HG03097 (cell line): ENCODE results near the gene ATAD3C.

Experiments used
- ATAC-seq: cut with Tn5 transposase; IDR thresholded peaks from one replicate; pipeline ENCODE4 v1.9.1; 2021; ENCODE audit not compliant: unreplicated experiment, low FRiP score

ATAD3C gene

DNA sequence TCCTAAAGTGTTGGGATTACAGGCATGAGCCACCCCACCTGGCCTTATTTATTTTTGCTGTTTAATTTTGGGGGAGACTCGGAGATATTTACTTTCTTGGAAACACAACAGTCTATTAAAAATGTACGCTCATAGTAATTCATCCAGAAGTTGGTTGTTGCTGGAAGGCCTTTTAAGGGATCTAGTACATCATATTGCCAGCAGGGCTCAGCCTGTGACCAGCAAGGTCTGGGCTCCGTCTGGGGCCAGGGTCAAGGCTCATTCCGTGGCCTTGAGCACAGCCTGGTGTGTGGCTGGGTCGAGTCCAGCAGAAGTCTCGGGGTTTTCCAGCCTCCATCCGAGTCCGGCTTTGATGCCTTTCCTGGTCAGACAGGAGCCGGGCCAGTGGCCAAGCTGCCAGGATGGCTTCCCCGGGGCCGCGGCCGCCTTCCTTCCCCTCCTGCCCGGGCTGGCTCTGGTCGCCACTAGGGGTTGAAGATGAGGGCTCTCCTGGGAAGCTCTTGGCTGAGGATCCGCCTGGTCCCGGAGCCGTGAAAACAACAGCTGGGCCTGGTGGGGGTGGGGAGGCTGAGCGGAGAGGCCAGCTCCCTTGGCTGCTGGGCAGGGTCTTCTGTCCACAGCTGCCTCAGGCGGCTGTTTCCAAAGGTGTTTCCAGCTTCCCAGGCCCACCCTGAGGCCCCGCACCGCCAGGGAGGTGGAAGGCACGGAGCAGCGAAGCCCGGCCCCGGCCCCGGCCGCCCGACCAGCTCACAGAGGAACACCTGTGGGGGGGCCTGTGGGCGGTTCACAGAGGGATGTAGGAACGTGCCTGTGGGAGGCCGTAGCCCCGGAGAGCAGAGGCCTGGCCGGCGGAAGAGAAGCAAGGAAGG lies 19.1 kb upstream of the ATAD3C start:
- no peak for ATAC-seq

DNA sequence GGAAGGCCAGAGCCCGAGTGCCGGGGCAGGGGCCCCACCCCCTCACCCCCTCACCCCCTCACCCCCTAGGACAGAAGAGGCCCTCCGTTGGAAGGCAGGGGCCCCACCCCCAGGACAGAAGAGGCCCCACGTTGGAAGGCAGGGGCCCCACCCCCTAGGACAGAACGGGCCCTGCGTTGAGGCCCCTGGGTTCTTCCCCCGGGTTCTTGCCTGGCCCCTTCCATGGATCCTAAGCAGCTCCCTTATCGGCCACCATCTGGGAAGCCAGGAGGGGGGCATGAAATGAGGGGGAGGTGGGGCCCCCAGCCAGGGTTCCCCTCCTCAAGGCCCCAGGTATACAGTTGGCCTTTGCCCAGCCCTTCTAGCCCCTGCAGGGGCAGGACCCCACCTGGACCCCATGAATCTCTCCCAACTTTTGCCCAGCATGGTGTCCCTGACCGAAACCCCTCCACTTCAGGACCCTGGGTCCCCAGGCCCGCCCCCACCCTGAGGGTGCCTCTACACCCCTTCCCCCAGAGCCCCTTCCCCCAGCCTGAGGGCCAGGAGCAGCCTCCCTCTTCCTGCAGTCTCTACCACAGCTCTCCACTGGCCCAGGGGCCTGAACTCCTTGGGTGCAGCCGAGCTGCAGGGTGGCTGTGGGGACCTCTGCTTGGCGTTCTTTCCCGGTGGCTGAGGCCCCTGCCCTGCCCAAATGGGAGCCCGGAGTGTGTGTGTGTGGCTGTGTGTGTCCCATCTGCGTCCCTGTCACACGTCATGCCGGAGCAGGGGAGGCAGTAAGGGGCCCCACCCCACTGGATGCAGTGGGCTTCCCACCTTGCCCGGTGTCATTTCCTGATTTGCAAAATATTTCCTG lies 18.3 kb upstream of the ATAD3C start:
- no peak for ATAC-seq

- ATAC-seq, result no peak
Measured at GRCh38 chr1:1431845-1432273, 17.6 kb upstream of the ATAD3C start.

- ATAC-seq, result no peak
Measured at GRCh38 chr1:1432274-1432950, 17.1 kb upstream of the ATAD3C start.

DNA sequence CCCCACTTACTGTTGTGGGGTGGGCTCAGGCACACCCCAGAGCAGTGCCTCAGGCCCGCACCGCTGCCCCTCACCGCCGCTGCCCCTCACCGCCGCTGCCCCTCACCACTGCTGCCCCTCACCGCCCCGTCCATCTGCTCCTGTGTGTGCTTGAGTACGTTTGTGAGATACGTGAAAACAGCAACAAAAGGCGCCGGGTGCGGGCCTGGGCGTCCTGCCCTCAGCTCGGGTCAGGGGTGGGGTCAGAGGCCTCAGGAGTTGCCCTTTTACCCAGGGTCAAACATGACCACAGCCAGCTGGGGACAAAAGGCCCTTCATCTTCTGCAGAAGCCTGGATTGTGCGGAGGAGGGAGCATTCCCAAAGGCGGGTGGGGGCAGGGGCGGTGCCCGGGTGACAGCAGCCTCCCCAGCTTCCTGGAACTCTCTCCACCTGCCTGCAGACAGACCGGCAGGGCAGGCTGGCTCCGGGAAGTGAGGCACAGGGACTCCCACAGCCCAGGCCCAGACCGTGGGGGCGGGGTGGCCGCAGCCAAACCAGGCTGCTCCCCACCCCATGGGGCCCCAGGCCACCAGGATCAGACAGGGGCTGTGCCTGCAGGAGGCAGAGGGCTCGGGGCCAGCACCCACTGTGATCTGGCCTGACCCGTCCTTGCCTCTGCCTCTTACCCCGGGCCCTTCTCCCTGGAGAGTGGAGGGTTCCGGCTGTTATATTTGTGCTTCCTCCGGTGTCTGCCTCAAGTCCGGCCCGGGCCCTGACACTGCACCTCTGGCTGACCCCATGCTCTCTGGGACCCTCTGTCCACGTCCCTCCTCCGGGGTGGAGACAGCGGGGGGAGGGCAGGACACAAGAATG lies 16.3 kb upstream of the ATAD3C start:
- ATAC-seq, result no peak

DNA sequence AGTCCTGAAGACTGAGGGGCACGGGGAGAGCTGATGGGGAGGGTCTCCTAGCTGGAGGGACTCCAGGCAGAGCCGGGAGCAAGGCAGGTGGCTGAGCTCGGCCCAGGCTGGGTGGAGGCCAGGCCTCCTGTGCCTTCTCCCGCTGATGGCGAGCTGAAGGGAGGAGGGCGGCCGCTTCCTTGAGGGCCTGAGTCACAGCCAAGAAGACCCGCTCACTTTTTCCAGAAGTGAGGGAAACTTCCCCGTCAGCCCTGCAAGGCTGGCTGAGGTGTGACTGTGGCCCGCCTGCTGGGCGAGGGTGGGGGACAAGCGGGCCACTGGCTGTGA lies 15.7 kb upstream of the ATAD3C start:
- ATAC-seq, result no peak

GRCh38 chr1:1434131-1434823 lies 15.2 kb upstream of the ATAD3C start:
- no peak for ATAC-seq

DNA sequence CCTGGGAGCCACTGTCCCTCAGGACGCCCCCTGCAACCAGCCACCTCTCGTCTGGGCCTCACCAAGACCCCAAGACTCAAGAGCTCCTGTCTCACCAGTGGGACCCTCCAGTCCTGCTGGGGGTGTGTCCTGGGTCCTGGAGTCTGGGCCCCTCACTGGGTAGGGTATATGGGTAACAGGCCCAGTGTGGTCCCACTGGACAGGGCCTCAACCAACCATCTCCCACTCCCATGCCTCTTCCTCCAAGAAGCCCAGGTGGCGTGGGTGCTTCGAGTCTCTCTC lies 14.7 kb upstream of the ATAD3C start:
- ATAC-seq, result no peak

DNA sequence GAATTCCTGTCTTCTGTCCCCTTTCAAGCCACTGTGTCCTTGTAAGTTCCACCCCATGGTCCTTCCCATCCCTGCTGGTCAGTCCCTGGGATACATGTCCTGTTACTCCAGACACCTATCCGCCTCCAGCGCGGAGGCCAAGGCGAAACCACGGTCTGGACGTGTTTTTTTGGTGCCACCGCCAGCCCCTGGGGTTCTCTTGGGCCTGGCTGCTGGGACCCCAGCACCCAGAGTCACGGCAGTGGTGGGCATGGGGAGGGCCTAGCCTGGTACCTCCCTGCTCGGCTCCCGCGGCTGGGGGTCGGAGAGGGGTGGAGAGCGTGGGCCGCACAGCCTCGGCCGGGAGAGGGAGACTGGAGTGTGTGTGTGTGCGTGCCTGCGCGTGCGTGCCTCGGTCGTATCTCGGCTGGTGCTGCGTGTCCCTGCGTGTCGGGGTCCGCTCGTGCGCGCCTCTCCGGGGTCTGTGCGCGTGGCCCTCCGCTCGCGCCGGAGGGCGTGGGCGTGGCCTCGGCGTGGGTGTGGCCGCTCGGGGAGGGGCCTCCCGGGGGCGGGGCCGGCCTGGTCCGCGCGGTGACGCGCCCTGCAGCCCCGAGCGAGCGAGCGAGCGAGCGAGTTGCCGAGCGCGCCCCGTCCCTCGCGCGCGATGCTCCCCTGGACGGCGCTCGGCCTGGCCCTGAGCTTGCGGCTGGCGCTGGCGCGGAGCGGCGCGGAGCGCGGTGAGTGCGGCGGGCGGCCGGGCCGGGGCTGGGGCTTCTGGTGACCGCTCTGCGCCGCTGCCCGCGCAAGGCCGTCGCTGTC lies 14.2 kb upstream of the ATAD3C start, which contains the start of gene VWA1:
VWA1 (plus strand) TSS at position 585 of the 798 bp plus-strand sequence; CDS start at position 644, 59 bp downstream.
- no peak for ATAC-seq

- ATAC-seq, result no peak
Measured at GRCh38 chr1:1435911-1436629, 13.4 kb upstream of the ATAD3C start.

DNA sequence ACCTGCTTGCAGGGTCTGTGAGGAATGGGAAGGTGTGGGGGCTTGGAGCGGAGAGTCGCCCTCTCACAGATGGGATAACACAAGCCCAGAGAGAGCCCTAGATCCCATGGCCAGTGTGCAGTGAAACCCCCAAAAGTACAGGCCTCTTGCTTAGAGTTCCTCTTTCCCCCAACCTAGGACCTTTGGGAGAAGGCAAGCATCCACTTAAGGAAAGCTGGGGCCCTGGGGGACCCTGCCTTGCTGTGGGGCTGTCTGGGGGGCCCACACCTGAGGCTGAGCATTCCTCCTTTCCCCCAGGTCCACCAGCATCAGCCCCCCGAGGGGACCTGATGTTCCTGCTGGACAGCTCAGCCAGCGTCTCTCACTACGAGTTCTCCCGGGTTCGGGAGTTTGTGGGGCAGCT lies 12.9 kb upstream of the ATAD3C start:
- ATAC-seq, result no peak

DNA sequence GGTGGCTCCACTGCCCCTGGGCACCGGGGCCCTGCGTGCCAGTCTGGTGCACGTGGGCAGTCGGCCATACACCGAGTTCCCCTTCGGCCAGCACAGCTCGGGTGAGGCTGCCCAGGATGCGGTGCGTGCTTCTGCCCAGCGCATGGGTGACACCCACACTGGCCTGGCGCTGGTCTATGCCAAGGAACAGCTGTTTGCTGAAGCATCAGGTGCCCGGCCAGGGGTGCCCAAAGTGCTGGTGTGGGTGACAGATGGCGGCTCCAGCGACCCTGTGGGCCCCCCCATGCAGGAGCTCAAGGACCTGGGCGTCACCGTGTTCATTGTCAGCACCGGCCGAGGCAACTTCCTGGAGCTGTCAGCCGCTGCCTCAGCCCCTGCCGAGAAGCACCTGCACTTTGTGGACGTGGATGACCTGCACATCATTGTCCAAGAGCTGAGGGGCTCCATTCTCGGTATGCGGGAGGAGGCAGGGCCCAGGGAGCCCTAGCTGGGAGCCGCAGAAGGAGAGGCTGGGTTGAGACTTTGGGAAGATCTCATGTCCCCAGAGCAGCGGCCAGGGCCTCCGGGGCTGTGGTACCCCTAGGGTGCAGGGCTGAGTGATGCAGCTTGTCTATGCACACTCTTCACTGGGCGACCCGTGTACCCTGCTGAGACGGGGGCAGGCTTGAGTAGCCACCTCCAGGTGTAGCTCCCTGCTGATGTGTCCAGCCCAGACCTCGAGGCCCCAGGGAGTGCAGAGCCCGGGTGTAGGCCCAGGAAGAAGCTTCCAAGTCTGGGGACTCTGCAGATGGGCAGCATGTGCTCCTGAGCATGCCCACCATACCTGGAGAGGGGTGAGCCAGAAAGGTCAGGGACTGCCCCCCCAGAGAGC lies 12.2 kb upstream of the ATAD3C start:
- no peak for ATAC-seq

DNA sequence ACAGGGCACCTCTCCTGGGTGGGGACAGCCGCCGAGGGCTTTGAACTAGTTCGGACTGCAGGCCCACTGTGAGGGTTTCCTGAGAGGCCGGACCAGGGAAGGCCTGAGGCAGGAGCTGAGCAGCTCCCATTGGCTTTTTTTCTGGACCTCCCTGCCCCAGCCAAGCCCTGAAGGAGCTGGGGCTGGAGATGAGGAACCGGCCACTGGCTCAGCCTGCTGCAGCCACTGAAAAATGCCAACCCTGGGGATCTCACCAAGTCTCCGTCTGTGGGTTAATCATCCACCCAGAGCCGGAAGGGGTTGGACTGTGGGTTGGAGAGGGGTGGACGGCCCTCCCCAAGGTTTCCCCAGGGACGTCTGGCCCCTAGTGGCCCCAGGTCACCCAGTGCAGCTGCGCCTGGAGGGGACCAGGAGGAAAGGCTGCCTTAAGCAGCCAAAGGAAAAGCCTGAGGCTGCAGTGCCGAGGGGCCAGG lies 11.5 kb upstream of the ATAD3C start:
- peak; percentile 47 for ATAC-seq

DNA sequence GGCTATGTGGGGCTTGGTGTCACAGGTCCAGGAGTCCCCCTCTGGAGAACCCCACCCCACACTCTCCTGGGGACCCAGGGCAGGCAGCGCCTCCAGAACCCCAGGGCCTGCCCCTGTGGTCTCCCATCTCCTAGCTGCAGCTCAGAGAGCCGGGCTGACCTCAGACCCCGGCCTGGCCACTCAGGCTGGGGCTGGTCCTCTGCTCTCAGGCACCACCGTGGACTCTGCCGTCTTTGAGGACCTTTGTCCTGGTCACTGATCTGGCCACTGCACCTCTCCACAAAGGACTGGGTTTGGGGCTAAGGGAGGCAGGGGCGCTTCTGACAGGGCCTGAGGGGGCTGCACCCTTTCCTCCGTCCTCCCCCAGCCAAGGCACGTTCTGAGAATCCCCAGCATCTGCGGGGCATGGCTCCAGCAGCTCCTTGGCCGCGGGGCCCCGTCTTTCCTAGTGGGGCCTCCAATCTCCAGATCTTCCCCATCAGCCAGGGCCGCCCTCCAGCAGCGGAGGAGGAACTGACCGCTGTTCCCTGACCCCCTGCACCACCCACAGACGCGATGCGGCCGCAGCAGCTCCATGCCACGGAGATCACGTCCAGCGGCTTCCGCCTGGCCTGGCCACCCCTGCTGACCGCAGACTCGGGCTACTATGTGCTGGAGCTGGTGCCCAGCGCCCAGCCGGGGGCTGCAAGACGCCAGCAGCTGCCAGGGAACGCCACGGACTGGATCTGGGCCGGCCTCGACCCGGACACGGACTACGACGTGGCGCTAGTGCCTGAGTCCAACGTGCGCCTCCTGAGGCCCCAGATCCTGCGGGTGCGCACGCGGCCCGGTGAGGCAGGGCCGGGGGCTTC lies 10.7 kb upstream of the ATAD3C start:
- no peak for ATAC-seq

DNA sequence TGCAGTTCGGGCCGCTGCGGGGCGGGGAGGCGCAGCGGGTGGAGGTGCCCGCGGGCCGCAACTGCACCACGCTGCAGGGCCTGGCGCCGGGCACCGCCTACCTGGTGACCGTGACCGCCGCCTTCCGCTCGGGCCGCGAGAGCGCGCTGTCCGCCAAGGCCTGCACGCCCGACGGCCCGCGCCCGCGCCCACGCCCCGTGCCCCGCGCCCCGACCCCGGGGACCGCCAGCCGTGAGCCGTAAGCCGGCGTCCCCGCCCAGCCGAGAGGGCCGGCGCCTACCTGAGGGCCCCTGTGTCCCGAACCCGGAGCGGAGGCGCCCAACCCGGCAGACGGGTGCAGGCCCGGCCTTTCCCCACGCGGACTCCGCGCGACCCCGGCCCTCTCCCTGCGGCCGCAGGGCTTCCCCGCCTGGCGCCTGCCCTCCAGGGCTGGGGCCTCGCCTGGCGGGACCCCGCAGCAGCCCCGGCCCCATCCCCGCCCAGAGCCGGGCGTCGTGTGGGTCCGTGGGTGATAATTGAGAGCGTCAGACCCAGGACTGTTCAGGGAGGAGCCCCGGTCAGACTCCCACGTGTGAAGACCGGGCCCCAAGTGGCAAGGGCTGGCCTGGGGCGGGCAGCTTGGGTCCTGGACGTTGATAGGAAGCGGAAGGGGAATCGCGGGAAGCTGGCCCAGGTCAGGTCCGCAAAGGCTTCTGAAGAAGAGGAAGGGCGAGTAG lies 9.8 kb upstream of the ATAD3C start:
- ATAC-seq, result no peak
